ACHN (cell line): Measurements from ENCODE around the gene ATXN2.
"Not testable (repeated sequence)": the region's sequence is repeated elsewhere in the genome, so short reads cannot be mapped to it uniquely, and the experiment has no call there.

Source experiments
- DNase-seq: peaks from one replicate; pipeline ENCODE4 v3.0.0-alpha.2; 2015
- in situ Hi-C: cut with HindIII; loops from 2 replicates; pipeline ENCODE4 v1.10.0; 2017; ENCODE audit warnings: low sequenced_read_pairs, low pct_ligation_motif_present, low pct_unique_long_range_greater_than_20kb

The ATXN2 gene

GRCh38 chr12:111405149-111405858 lies 193.8 kb downstream of the ATXN2 start:
- in situ Hi-C loops: no loop called here
- DNase-seq: peak; percentile 99

- peak; percentile 78 for DNase-seq
- in situ Hi-C loops: no loop called here
These were observed 194.6 kb downstream of the ATXN2 start for GRCh38 chr12:111404362-111405148.

GRCh38 chr12:111402490-111402824 lies 196.7 kb downstream of the ATXN2 start:
- in situ Hi-C loops, DNase-seq: not testable (repeated sequence)
